PC-3 (cell line): ENCODE measurements around the gene HDAC4. TPM values are rescaled to one million over a fixed set of nuclear protein-coding genes. Genes with fewer than 3 reads are reported as not detected.

Experiments
- ATAC-seq: fragments of 200-7000 bp; cut with Tn5 transposase; 2 replicates; pipeline ENCODE4 v1.9.1; 2020; ENCODE audit warnings: mild to moderate bottlenecking, moderate library complexity
- BruUV-seq: library from RNA; stranded (reverse); fragments of 400-500 nt; replicated peaks from 2 replicates; lab custom pipeline; 2021; lab: Mats Ljungman, UMichigan
- CTCF ChIA-PET: fragments of 300-600 bp; sonication (Branson Sonifier 250); formaldehyde crosslinking; loops from one replicate; lab custom pipeline; 2022; ENCODE audit warnings: antibody characterized with exemption; lab: Charles Lee
- POLR2A ChIA-PET: fragments of 300-600 bp; sonication (Branson Sonifier 250); formaldehyde crosslinking; loops from one replicate; lab custom pipeline; 2022; ENCODE audit warnings: antibody characterized with exemption; ENCODE audit not compliant: unreplicated experiment; lab: Charles Lee
- DNase-seq: peaks from one replicate; pipeline ENCODE4 v3.0.0-alpha.2; 2015
- H2AFZ ChIP-seq: fragments of 300-600 bp; sonication (generic); 2 replicates; pipeline ENCODE4 v1.6.0; 2016; ENCODE audit warnings: antibody characterized with exemption, low read length
- H3F3A ChIP-seq: fragments of 300-600 bp; sonication (generic); one replicate; pipeline ENCODE4 v1.6.0; 2017; ENCODE audit warnings: antibody characterized with exemption, low read length, control low read depth, mild to moderate bottlenecking; ENCODE audit not compliant: unreplicated experiment
- H3K27ac ChIP-seq: fragments of 300-600 bp; sonication (generic); 2 replicates; pipeline ENCODE4 v1.5.1; 2016; ENCODE audit warnings: mild to moderate bottlenecking, low read length
- H3K27me3 ChIP-seq: fragments of 300-600 bp; sonication (generic); 2 replicates; pipeline ENCODE4 v1.6.1; 2016; ENCODE audit warnings: low read length, mixed read lengths
- H3K36me3 ChIP-seq: fragments of 300-600 bp; sonication (generic); 2 replicates; pipeline ENCODE4 v1.6.1; 2016; ENCODE audit warnings: low read depth, mixed run types, low read length, mixed read lengths
- H3K4me1 ChIP-seq: fragments of 300-600 bp; sonication (generic); 2 replicates; pipeline ENCODE4 v1.5.1; 2016; ENCODE audit warnings: low read length; ENCODE audit not compliant: insufficient read depth
- H3K4me2 ChIP-seq: fragments of 300-600 bp; sonication (generic); 2 replicates; pipeline ENCODE4 v1.6.0; 2016; ENCODE audit warnings: low read length
- H3K4me3 ChIP-seq: fragments of 300-600 bp; sonication (generic); 2 replicates; pipeline ENCODE4 v1.5.1; 2016; ENCODE audit warnings: mild to moderate bottlenecking, low read length, mixed read lengths
- H3K79me2 ChIP-seq: fragments of 300-600 bp; sonication (generic); 2 replicates; pipeline ENCODE4 v1.6.1; 2017; ENCODE audit warnings: low read length, mixed read lengths
- H3K9ac ChIP-seq: fragments of 300-600 bp; sonication (generic); 2 replicates; pipeline ENCODE4 v1.6.0; 2016; ENCODE audit warnings: mild to moderate bottlenecking, low read length
- H3K9me2 ChIP-seq: fragments of 300-600 bp; sonication (generic); replicated peaks from 2 replicates; pipeline ENCODE4 v1.6.1; 2016; ENCODE audit warnings: mixed run types, low read length, mixed read lengths
- H3K9me3 ChIP-seq: fragments of 300-600 bp; sonication (generic); 2 replicates; pipeline ENCODE4 v1.6.1; 2016; ENCODE audit warnings: low read length, mixed read lengths
- H4K20me1 ChIP-seq: fragments of 300-600 bp; sonication (generic); 2 replicates; pipeline ENCODE4 v1.6.1; 2016; ENCODE audit warnings: low read length, mixed read lengths
- EZH2 ChIP-seq: fragments of 300-600 bp; sonication (generic); IDR thresholded peaks from one replicate; pipeline ENCODE4 v1.6.1; 2017; ENCODE audit warnings: antibody characterized with exemption, mild to moderate bottlenecking, low read length; ENCODE audit not compliant: unreplicated experiment
- EZH2phosphoT487 ChIP-seq: fragments of 300-600 bp; sonication (generic); IDR thresholded peaks from 2 replicates; pipeline ENCODE4 v1.6.1; 2018; ENCODE audit warnings: mild to moderate bottlenecking, antibody characterized with exemption, low read length, borderline replicate concordance
- intact Hi-C: fragments of 100-400 bp; cut with micrococcal nuclease; formaldehyde crosslinking; loops from 2 replicates; pipeline ENCODE4 v1.9.0; 2023
- total RNA-seq: library from RNA; depleted of rRNA; stranded (reverse); fragments of >200 nt; gene quantifications from 2 replicates; pipeline ENCODE4 v1.2.3, GENCODE V29; 2014
- TF ChIP-seq, protein P1 (sequence below): fragments of 300-600 bp; sonication (generic); conservative IDR thresholded peaks from 2 replicates; pipeline ENCODE4 v1.5.1; 2017; ENCODE audit warnings: antibody characterized with exemption, low read depth, mild to moderate bottlenecking, low read length

Gene HDAC4
- total RNA-seq, 1 experiment from 2014 or later = 8.5 TPM

GRCh38 chr2:239225371-239225851 is 175.4 kb downstream of the HDAC4 start:
- Histone ChIP-seq H3K9ac (no peak overlapping the region), H2AFZ (no peak overlapping the region), H3K4me3 (no peak overlapping the region), H3K9me2 (no peaks in the 10 kb centered on the region), H3K4me2 (no peak overlapping the region), H3K27ac (no peak overlapping the region), H3K36me3 (no peaks in the 10 kb centered on the region), H3K79me2 (no peaks in the 10 kb centered on the region), H3K4me1 (no peaks in the 10 kb centered on the region), H3K9me3 (no peaks in the 10 kb centered on the region), H4K20me1 (no peaks in the 10 kb centered on the region), H3K27me3 (no peaks in the 10 kb centered on the region), H3F3A (no peaks in the 10 kb centered on the region)
- DNase-seq = no peak
- TF ChIP-seq EZH2phosphoT487 = no peak
- TF ChIP-seq, protein P1, sequence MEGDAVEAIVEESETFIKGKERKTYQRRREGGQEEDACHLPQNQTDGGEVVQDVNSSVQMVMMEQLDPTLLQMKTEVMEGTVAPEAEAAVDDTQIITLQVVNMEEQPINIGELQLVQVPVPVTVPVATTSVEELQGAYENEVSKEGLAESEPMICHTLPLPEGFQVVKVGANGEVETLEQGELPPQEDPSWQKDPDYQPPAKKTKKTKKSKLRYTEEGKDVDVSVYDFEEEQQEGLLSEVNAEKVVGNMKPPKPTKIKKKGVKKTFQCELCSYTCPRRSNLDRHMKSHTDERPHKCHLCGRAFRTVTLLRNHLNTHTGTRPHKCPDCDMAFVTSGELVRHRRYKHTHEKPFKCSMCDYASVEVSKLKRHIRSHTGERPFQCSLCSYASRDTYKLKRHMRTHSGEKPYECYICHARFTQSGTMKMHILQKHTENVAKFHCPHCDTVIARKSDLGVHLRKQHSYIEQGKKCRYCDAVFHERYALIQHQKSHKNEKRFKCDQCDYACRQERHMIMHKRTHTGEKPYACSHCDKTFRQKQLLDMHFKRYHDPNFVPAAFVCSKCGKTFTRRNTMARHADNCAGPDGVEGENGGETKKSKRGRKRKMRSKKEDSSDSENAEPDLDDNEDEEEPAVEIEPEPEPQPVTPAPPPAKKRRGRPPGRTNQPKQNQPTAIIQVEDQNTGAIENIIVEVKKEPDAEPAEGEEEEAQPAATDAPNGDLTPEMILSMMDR = no peak
- ChIA-PET CTCF (no interaction called here), POLR2A (no interaction called here)
- no TSS peak for BruUV-seq
- intact Hi-C loops = no loop called here
- no peak for ATAC-seq

GRCh38 chr2:239224955-239225354 is 175.9 kb downstream of the HDAC4 start:
- ChIA-PET CTCF (no interaction called here), POLR2A (no interaction called here)

GRCh38 chr2:239224199-239224570 is 176.6 kb downstream of the HDAC4 start:
- no peaks in the 10 kb centered on the region for H3K9me2 ChIP-seq
- H4K20me1 ChIP-seq = no peaks in the 10 kb centered on the region
- no peaks in the 10 kb centered on the region for H3F3A ChIP-seq
- ChIA-PET CTCF (no interaction called here), POLR2A (no interaction called here)
- no peaks in the 10 kb centered on the region for H3K27me3 ChIP-seq
- DNase-seq (no peak), ATAC-seq (no peak)
- no peaks in the 10 kb centered on the region for H3K79me2 ChIP-seq
- H2AFZ ChIP-seq = no peak overlapping the region
- intact Hi-C loops = no loop called here
- no peak for TF ChIP-seq EZH2
- TF ChIP-seq EZH2phosphoT487 = no peak
- H3K4me1 ChIP-seq = no peaks in the 10 kb centered on the region
- no peaks in the 10 kb centered on the region for H3K36me3 ChIP-seq
- no peak overlapping the region for H3K9ac ChIP-seq
- no peak overlapping the region for H3K4me2 ChIP-seq
- H3K4me3 ChIP-seq = no peak overlapping the region
- no peaks in the 10 kb centered on the region for H3K9me3 ChIP-seq
- no TSS peak for BruUV-seq
- H3K27ac ChIP-seq = no peak overlapping the region

More at GRCh38 chr2:239224955-239225354, 175.9 kb downstream of the HDAC4 start:
- Histone ChIP-seq H3F3A (no peaks in the 10 kb centered on the region), H3K9ac (no peak overlapping the region), H3K4me2 (no peak overlapping the region), H3K27me3 (no peaks in the 10 kb centered on the region), H3K79me2 (no peaks in the 10 kb centered on the region), H2AFZ (no peak overlapping the region), H3K9me3 (no peaks in the 10 kb centered on the region), H3K36me3 (no peaks in the 10 kb centered on the region), H3K4me3 (no peak overlapping the region), H3K27ac (no peak overlapping the region), H3K4me1 (no peaks in the 10 kb centered on the region), H3K9me2 (no peaks in the 10 kb centered on the region), H4K20me1 (no peaks in the 10 kb centered on the region)
- TF ChIP-seq, protein P1 = no peak
- TF ChIP-seq EZH2phosphoT487 = no peak
- TF ChIP-seq EZH2 = no peak
- BruUV-seq = no TSS peak
- intact Hi-C loops = no loop called here
- DNase-seq (no peak), ATAC-seq (no peak)
